Body of pancreas (tissue), 4 donors: ENCODE measurements around the gene EMC6. TPM values are rescaled to one million over a fixed set of nuclear protein-coding genes. Genes with fewer than 3 reads are reported as not detected.

Experiments
- ATAC-seq: fragments of 150-250 bp; one replicate; pipeline ENCODE4 v1.9.1; 2016
- DNase-seq, 4 donors: peaks; one replicate each; pipeline ENCODE4 v3.0.0-alpha.2; 2019
- H3K27ac ChIP-seq, 4 donors: fragments of 200-600 bp; sonication (generic); 1 replicate in 3 of 4; 2 replicates in 1 of 4; pipeline versions ENCODE4 v1.5.1 to v1.6.1; 2016 to 2019; ENCODE audit warnings: mild to moderate bottlenecking in 1 of 4, mixed read lengths in 1 of 4, moderate library complexity in 1 of 4
- H3K27me3 ChIP-seq, 2 donors: fragments of 200-600 bp; sonication (generic); one replicate each; pipeline ENCODE4 v1.6.0; 2016; ENCODE audit warnings: mild to moderate bottlenecking in 1 of 2
- H3K36me3 ChIP-seq, 2 donors: fragments of 200-600 bp; sonication (generic); replicated peaks in 1 of 2; 2 replicates each; pipeline ENCODE4 v1.5.1; 2016; ENCODE audit warnings: low read depth in 2 of 2; ENCODE audit not compliant: insufficient read depth in 1 of 2
- H3K4me1 ChIP-seq: fragments of 200-600 bp; sonication (generic); one replicate; pipeline ENCODE4 v1.6.0; 2016
- H3K4me3 ChIP-seq, 2 donors: fragments of 200-600 bp; sonication (generic); 1 replicate in 1 of 2; 2 replicates in 1 of 2; pipeline ENCODE4 v1.5.1; 2016 to 2019
- H3K9me3 ChIP-seq, 3 donors: fragments of 200-600 bp; sonication (generic); 1 replicate in 2 of 3; 2 replicates in 1 of 3; pipeline ENCODE4 v1.5.1; 2016
- CTCF ChIP-seq, 7 experiments: fragments of 450-650 bp in 4 of 7; fragments of 200-600 bp in 3 of 7; sonication (generic) in 3 of 7; IDR thresholded peaks; one replicate each; pipeline ENCODE4 v1.5.1; 2016 to 2019; ENCODE audit warnings: antibody characterized with exemption in 7 of 7
- POLR2A ChIP-seq, 3 donors: fragments of 450-650 bp; IDR thresholded peaks; one replicate each; pipeline ENCODE4 v1.6.1; 2016; ENCODE audit warnings: antibody characterized with exemption in 3 of 3, mild to moderate bottlenecking in 2 of 3
- WGBS, 2 donors: methylation state at CpG; one replicate each; pipeline ENCODE4 v1.1.5; 2017; 5-methylcytosine and 5-hydroxymethylcytosine counted together
- intact Hi-C: fragments of 100-400 bp; cut with DNase I; formaldehyde crosslinking; loops from one replicate; pipeline ENCODE4 v1.15.1; 2023
- total RNA-seq, 2 donors: library from RNA; depleted of rRNA; stranded (reverse); fragments of >200 nt; gene quantifications; one replicate each; pipeline ENCODE4 v1.1.0, GENCODE V29; 2016

EMC6 gene
- total RNA-seq, 2 donors from 2014 or later, result 5.9 to 8.3 TPM

- Histone ChIP-seq H3K4me3 (no peak overlapping the region), H3K9me3 (no peaks in the 10 kb centered on the region), H3K27ac (no peak overlapping the region), H3K4me1 (peaks cover 19% of the 10 kb centered on the region), H3K36me3 (peaks cover 0 to 2% of the 10 kb centered on the region in 2 donors), H3K27me3 (no peaks in the 10 kb centered on the region)
- TF ChIP-seq CTCF (IDR thresholded peaks at IDR 0.05) (no peak), POLR2A (IDR thresholded peaks at IDR 0.05) (no peak)
- intact Hi-C loops, result no loop called here
- 86 to 87% methylated on average over 5 to 11 of the region's 11 CpGs for WGBS, 2 donors
- ATAC-seq, result no peak
- no peak for DNase-seq
These were observed 12.8 kb upstream of the EMC6 start for GRCh38 chr17:3655766-3656165.

GRCh38 chr17:3656353-3656752 lies 12.3 kb upstream of the EMC6 start:
- intact Hi-C loops, result no loop called here
- H3K27ac ChIP-seq, result no peak overlapping the region
- DNase-seq (no peak), ATAC-seq (no peak)
- no peaks in the 10 kb centered on the region for H3K27me3 ChIP-seq
- no peak overlapping the region for H3K4me3 ChIP-seq
- TF ChIP-seq CTCF (IDR thresholded peaks at IDR 0.05), result no peak
- no peak for TF ChIP-seq POLR2A (IDR thresholded peaks at IDR 0.05)
- H3K36me3 ChIP-seq, result peaks cover 0 to 2% of the 10 kb centered on the region in 2 donors
- peaks cover 19% of the 10 kb centered on the region for H3K4me1 ChIP-seq
- no peaks in the 10 kb centered on the region for H3K9me3 ChIP-seq
- 90 to 93% methylated on average over 12 to 14 of the region's 16 CpGs for WGBS, 2 donors

- H3K4me1 ChIP-seq, result peaks cover 19% of the 10 kb centered on the region
- no peak overlapping the region for H3K27ac ChIP-seq
- ATAC-seq (no peak), DNase-seq (no peak)
- H3K36me3 ChIP-seq, result peaks cover 0 to 2% of the 10 kb centered on the region in 2 donors
- no peak overlapping the region for H3K4me3 ChIP-seq
- 86 to 91% methylated on average over 13 to 16 of the region's 16 CpGs for WGBS, 2 donors
- no peaks in the 10 kb centered on the region for H3K9me3 ChIP-seq
- TF ChIP-seq POLR2A (IDR thresholded peaks at IDR 0.05) (no peak), CTCF (IDR thresholded peaks at IDR 0.05) (no peak)
- H3K27me3 ChIP-seq, result no peaks in the 10 kb centered on the region
- intact Hi-C loops, result no loop called here
These were observed 11.6 kb upstream of the EMC6 start for GRCh38 chr17:3656755-3657587.

- TF ChIP-seq POLR2A (IDR thresholded peaks at IDR 0.05), result no peak
- no peak for TF ChIP-seq CTCF (IDR thresholded peaks at IDR 0.05)
- no peaks in the 10 kb centered on the region for H3K27me3 ChIP-seq
- ATAC-seq (no peak), DNase-seq (no peak)
- no peaks in the 10 kb centered on the region for H3K9me3 ChIP-seq
- WGBS, 2 donors, result 88 to 91% methylated on average over 7 of the region's 7 CpGs
- H3K36me3 ChIP-seq, result peaks cover 0 to 2% of the 10 kb centered on the region in 2 donors
- intact Hi-C loops, result no loop called here
- no peak overlapping the region for H3K27ac ChIP-seq
- no peak overlapping the region for H3K4me3 ChIP-seq
- H3K4me1 ChIP-seq, result peaks cover 19% of the 10 kb centered on the region
These were observed 11.1 kb upstream of the EMC6 start for GRCh38 chr17:3657588-3657869.
